GM21619 (cell line): Measurements from ENCODE around the gene HIC1.
"Not testable (repeated sequence)": the region's sequence is repeated elsewhere in the genome, so short reads cannot be mapped to it uniquely, and the experiment has no call there.

Experiments
- ATAC-seq: cut with Tn5 transposase; IDR thresholded peaks from one replicate; pipeline ENCODE4 v1.9.1; 2021; ENCODE audit not compliant: unreplicated experiment

The HIC1 gene

GRCh38 chr17:2054512-2055291 is at the start of gene HIC1:
TSS of gene HIC1 (plus strand) at chr17:2055103. CDS start at chr17:2056691, 1,588 bp downstream.
- ATAC-seq, result peak; percentile 22

- no peak for ATAC-seq
These were observed 46.4 kb upstream of the HIC1 start for GRCh38 chr17:2008332-2009126.

GRCh38 chr17:2009737-2010136 is 45.2 kb upstream of the HIC1 start:
- ATAC-seq, result no peak

GRCh38 chr17:2011411-2012371 is 43.2 kb upstream of the HIC1 start:
- ATAC-seq, result no peak

GRCh38 chr17:2012499-2012898 is 42.4 kb upstream of the HIC1 start:
- no peak for ATAC-seq

GRCh38 chr17:2013220-2013993 is 41.5 kb upstream of the HIC1 start:
- ATAC-seq, result not testable (repeated sequence)

GRCh38 chr17:2013994-2014317 is 40.9 kb upstream of the HIC1 start:
- no peak for ATAC-seq

GRCh38 chr17:2015314-2015713 is 39.6 kb upstream of the HIC1 start:
- ATAC-seq, result no peak

- no peak for ATAC-seq
These were observed 38.4 kb upstream of the HIC1 start for GRCh38 chr17:2016494-2016893.

- ATAC-seq, result no peak
These were observed 37.5 kb upstream of the HIC1 start for GRCh38 chr17:2017274-2017941.

GRCh38 chr17:2018716-2019510 is 36.0 kb upstream of the HIC1 start:
- no peak for ATAC-seq

GRCh38 chr17:2019723-2020122 is 35.2 kb upstream of the HIC1 start:
- no peak for ATAC-seq

- no peak for ATAC-seq
These were observed 34.2 kb upstream of the HIC1 start for GRCh38 chr17:2020721-2021120.

- no peak for ATAC-seq
These were observed 32.2 kb upstream of the HIC1 start for GRCh38 chr17:2022647-2023240.

- ATAC-seq, result no peak
These were observed 31.6 kb upstream of the HIC1 start for GRCh38 chr17:2023256-2023655.

- ATAC-seq, result no peak
These were observed 31.0 kb upstream of the HIC1 start for GRCh38 chr17:2023692-2024571.

- ATAC-seq, result no peak
These were observed 30.2 kb upstream of the HIC1 start for GRCh38 chr17:2024572-2025219.
